Right lobe of liver (tissue), 6 donors: Measurements from ENCODE around the gene FLT1. TPM values are rescaled to one million over a fixed set of nuclear protein-coding genes. Genes with fewer than 3 reads are reported as not detected.

Source experiments
- ATAC-seq, 4 donors: fragments of 200-7000 bp; cut with Tn5 transposase; one replicate each; pipeline ENCODE4 v1.9.1; 2020; ENCODE audit warnings: mild to moderate bottlenecking in 4 of 4, moderate library complexity in 4 of 4
- DNase-seq, 3 donors: peaks; one replicate each; pipeline ENCODE4 v3.0.0-alpha.2; 2020
- H3K27ac ChIP-seq, 3 donors: fragments of 200-600 bp; one replicate each; pipeline ENCODE4 v1.8.0; 2022
- H3K27me3 ChIP-seq, 2 donors: fragments of 200-600 bp; one replicate each; pipeline ENCODE4 v1.8.0; 2022
- H3K36me3 ChIP-seq, 4 donors: fragments of 200-600 bp; sonication (generic) in 1 of 4; one replicate each; pipeline versions ENCODE4 v1.5.1 to v1.8.0; 2017 to 2022; ENCODE audit warnings: control low read depth in 1 of 4
- H3K4me1 ChIP-seq, 4 donors: fragments of 200-600 bp; sonication (generic) in 1 of 4; one replicate each; pipeline versions ENCODE4 v1.5.1 to v1.8.0; 2017 to 2022; ENCODE audit warnings: control low read depth in 1 of 4
- H3K4me3 ChIP-seq, 3 donors: fragments of 200-600 bp; one replicate each; pipeline ENCODE4 v1.8.0; 2022
- H3K9me3 ChIP-seq, 4 donors: fragments of 200-600 bp; sonication (generic) in 1 of 4; one replicate each; pipeline versions ENCODE4 v1.5.1 to v1.8.0; 2017 to 2022; ENCODE audit warnings: control low read depth in 1 of 4
- POLR2A ChIP-seq: fragments of 450-650 bp; IDR thresholded peaks from one replicate; pipeline ENCODE4 v1.6.1; 2017; ENCODE audit warnings: antibody characterized with exemption, mild to moderate bottlenecking
- WGBS: methylation state at CpG from one replicate; pipeline ENCODE4 v1.1.6; 2018; ENCODE audit warnings: low coverage, low lambda C conversion rate; ENCODE audit not compliant: insufficient coverage; ENCODE audit errors: missing lambda C conversion rate; 5-methylcytosine and 5-hydroxymethylcytosine counted together
- intact Hi-C, 2 donors: fragments of 100-400 bp; cut with DNase I; formaldehyde crosslinking; loops; one replicate each; pipeline versions ENCODE4 v1.11.2 to v1.14.1; 2022
- total RNA-seq, 6 experiments: library from RNA; depleted of rRNA in 2 of 6; stranded (reverse); fragments of >200 nt in 2 of 6; fragmentation: NEBNext Ultra II Directional in 3 of 6; extraction: Animal tissue kit (Norgen Biotek cat#: 25700) in 3 of 6; gene quantifications; one replicate each; pipeline versions ENCODE4 v1.1.0 to v1.2.4, GENCODE V29; 2016 to 2023
- TF ChIP-seq, protein P1 (sequence below), 4 donors: fragments of 200-600 bp in 3 of 4; fragments of 450-650 bp in 1 of 4; IDR thresholded peaks; one replicate each; pipeline versions ENCODE4 v1.5.1 to v1.8.0; 2016 to 2022; ENCODE audit warnings: antibody characterized with exemption in 4 of 4, mild to moderate bottlenecking in 2 of 4
- donor health status: DM: no; HTN: yes; CAD: no.
- donor health status: DM: no; HTN: no; CAD: no.
- donor health status: DM: no; HTN: no; CAD: no.
- donor health status: DM: no; HTN: yes; CAD: no.
- donor health status: DM: no; HTN: yes; CAD: no.

FLT1 gene
- total RNA-seq, 6 experiments from 2014 or later = 10.6 to 66.4 (median 20.5) TPM

DNA sequence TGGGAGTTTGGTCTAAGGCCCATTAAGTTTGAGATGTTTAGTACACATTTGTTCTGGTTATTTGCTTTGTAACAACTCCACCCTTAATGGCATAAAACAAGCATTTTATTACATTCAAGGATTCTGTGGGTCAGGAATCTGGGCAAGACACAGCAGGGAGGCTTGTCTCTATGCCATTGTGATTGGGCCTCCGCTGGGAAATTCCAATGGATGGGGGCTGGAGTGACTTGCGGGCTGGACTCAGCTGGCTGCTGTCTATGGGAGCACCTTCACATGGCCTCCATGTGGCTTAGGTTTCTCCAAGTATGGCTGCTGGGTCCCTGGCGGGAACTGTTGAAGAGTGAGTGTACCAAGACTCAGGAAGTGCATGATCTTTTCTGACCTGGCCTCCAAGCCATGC, 197.6 kb downstream of the FLT1 start:
- Histone ChIP-seq H3K27me3 (no peaks in the 10 kb centered on the region), H3K27ac (no peak overlapping the region), H3K4me1 (no peaks in the 10 kb centered on the region), H3K4me3 (no peak overlapping the region), H3K9me3 (no peaks in the 10 kb centered on the region), H3K36me3 (peaks cover 0 to 22% (median 3%) of the 10 kb centered on the region in 4 donors)
- intact Hi-C loops = no loop called here
- DNase-seq (no peak), ATAC-seq (no peak)
- no peak for TF ChIP-seq POLR2A
- TF ChIP-seq, protein P1, sequence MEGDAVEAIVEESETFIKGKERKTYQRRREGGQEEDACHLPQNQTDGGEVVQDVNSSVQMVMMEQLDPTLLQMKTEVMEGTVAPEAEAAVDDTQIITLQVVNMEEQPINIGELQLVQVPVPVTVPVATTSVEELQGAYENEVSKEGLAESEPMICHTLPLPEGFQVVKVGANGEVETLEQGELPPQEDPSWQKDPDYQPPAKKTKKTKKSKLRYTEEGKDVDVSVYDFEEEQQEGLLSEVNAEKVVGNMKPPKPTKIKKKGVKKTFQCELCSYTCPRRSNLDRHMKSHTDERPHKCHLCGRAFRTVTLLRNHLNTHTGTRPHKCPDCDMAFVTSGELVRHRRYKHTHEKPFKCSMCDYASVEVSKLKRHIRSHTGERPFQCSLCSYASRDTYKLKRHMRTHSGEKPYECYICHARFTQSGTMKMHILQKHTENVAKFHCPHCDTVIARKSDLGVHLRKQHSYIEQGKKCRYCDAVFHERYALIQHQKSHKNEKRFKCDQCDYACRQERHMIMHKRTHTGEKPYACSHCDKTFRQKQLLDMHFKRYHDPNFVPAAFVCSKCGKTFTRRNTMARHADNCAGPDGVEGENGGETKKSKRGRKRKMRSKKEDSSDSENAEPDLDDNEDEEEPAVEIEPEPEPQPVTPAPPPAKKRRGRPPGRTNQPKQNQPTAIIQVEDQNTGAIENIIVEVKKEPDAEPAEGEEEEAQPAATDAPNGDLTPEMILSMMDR (IDR thresholded peaks at IDR 0.05) = no peak
- WGBS = 60% methylated on average over 1 of the region's 3 CpGs

DNA sequence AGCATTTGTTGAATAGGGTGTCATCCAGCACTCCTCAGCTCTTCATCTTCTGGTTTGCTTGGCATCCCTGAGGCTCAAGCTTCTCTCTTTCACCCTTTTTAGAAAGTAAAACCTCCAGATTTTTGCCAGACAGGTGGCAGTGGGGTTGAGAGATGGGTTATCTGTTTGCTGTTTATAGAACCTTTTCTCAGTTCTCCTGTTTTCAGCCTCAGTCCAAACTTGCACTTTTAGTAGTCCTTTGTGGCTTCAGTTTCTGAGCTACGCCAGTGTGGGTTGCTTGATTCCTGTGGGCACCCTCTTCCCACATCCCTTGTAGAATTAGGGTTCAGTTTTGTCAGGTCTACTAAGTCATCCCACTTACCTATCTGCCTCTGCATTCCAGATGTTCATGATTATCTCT, 208.7 kb downstream of the FLT1 start:
- H3K4me3 ChIP-seq = no peak overlapping the region
- H3K36me3 ChIP-seq = peaks cover 0 to 9% (median 0%) of the 10 kb centered on the region in 4 donors
- intact Hi-C loops = no loop called here
- H3K4me1 ChIP-seq = no peaks in the 10 kb centered on the region
- no peak for DNase-seq
- no peaks in the 10 kb centered on the region for H3K9me3 ChIP-seq
- no peak for ATAC-seq
- WGBS = 100% methylated on average over 1 of the region's 1 CpG
- TF ChIP-seq, protein P1 (IDR thresholded peaks at IDR 0.05) = no peak
- TF ChIP-seq POLR2A = no peak
- no peaks in the 10 kb centered on the region for H3K27me3 ChIP-seq
- H3K27ac ChIP-seq = no peak overlapping the region

DNA sequence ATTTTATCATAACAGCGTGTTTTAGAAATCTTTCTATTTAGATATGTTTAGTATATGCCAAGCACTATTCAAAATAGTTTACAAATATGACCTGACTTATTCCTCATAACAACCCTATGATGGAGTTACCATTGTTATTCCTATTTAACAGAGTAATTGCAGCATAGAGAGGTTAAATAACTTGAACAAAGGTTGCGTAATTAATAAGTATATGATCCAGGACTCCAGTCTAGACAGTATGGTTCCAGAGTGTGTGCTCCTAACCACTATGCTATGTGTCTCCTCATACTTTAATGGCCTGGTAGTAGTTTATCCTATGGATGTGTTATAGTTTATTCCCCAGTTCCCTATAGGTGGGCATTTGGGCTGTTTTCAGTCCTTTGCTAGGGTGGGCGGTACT, 211.3 kb downstream of the FLT1 start:
- no peaks in the 10 kb centered on the region for H3K4me1 ChIP-seq
- ATAC-seq (no peak), DNase-seq (no peak)
- H3K27ac ChIP-seq = no peak overlapping the region
- peaks cover 0 to 16% (median 0%) of the 10 kb centered on the region in 4 donors for H3K36me3 ChIP-seq
- no peak overlapping the region for H3K4me3 ChIP-seq
- intact Hi-C loops = no loop called here
- no peaks in the 10 kb centered on the region for H3K27me3 ChIP-seq
- TF ChIP-seq POLR2A = no peak
- WGBS = 100% methylated on average over 2 of the region's 3 CpGs
- H3K9me3 ChIP-seq = no peaks in the 10 kb centered on the region

- H3K4me1 ChIP-seq = no peaks in the 10 kb centered on the region
- no peaks in the 10 kb centered on the region for H3K9me3 ChIP-seq
- 79% methylated on average over 5 of the region's 5 CpGs for WGBS
- TF ChIP-seq, protein P1 (IDR thresholded peaks at IDR 0.05) = no peak
- no peak for TF ChIP-seq POLR2A
- ATAC-seq (peak in 1 of 4 donors; percentile 32), DNase-seq (no peak)
- H3K27me3 ChIP-seq = no peaks in the 10 kb centered on the region
- no peak overlapping the region for H3K27ac ChIP-seq
- intact Hi-C loops = no loop called here
- H3K4me3 ChIP-seq = no peak overlapping the region
- peaks cover 0 to 17% (median 3%) of the 10 kb centered on the region in 4 donors for H3K36me3 ChIP-seq
Observed at GRCh38 chr13:28282451-28282850, 212.5 kb downstream of the FLT1 start.

DNA sequence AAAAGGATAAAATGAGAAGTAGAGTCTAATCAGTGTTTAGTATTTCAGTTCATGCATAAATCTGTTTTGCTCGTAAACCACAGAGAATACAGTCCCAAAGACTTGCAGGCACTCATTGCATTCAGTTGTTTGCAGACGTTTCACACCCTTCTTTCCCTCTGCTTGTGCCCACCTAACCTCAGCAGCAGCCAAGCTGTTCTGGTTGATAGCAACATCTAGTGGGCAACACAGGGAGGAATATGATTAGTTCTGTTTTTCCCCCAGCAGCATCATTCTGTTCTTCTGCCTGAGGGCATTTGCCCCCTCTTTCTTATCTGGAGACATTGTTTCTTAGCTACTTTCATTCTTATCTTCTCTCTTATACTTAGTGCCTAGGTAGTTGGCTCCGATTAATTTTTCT, 221.0 kb downstream of the FLT1 start:
- peaks cover 0 to 29% (median 7%) of the 10 kb centered on the region in 4 donors for H3K36me3 ChIP-seq
- no peak overlapping the region for H3K4me3 ChIP-seq
- intact Hi-C loops = no loop called here
- TF ChIP-seq, protein P1 (IDR thresholded peaks at IDR 0.05) = no peak
- no peak for TF ChIP-seq POLR2A
- no peak for DNase-seq
- no peak overlapping the region for H3K27ac ChIP-seq
- 79% methylated on average over 3 of the region's 3 CpGs for WGBS
- no peaks in the 10 kb centered on the region for H3K27me3 ChIP-seq
- no peaks in the 10 kb centered on the region for H3K9me3 ChIP-seq
- H3K4me1 ChIP-seq = no peaks in the 10 kb centered on the region
- ATAC-seq = no peak
